RPMI7951 (cell line): ENCODE data around the gene KIAA2012. TPM values are rescaled to one million over a fixed set of nuclear protein-coding genes. Genes with fewer than 3 reads are reported as not detected.
A peak's percentile ranks its signal among the peaks of the same experiment; 100 is the strongest.

Experiments
- DNase-seq: peaks from one replicate; pipeline ENCODE4 v3.0.0-alpha.2; 2012; ENCODE audit warnings: low read depth
- total RNA-seq: library from RNA; depleted of rRNA; stranded (reverse); fragments of >200 nt; shearing (Covaris generic); gene quantifications from 2 replicates; pipeline ENCODE4 v1.2.3, GENCODE V29; 2014; rRNA removed

The KIAA2012 gene
- total RNA-seq = under 0.01 TPM in 1 of 2 replicates, not detected in the other

GRCh38 chr2:202072737-202073401, at the start of gene KIAA2012:
Gene KIAA2012 (plus strand): TSS chr2:202073255. CDS start chr2:202073628, 373 bp downstream.
- DNase-seq = peak; percentile 18

- no peak for DNase-seq
Observed at GRCh38 chr2:202023904-202024266, 49.2 kb upstream of the KIAA2012 start.

- no peak for DNase-seq
Observed at GRCh38 chr2:202024871-202025270, 48.2 kb upstream of the KIAA2012 start.

GRCh38 chr2:202025816-202026215, 47.2 kb upstream of the KIAA2012 start:
- no peak for DNase-seq

GRCh38 chr2:202026507-202026906, 46.5 kb upstream of the KIAA2012 start:
- DNase-seq = no peak

- DNase-seq = peak; percentile 65
Observed at GRCh38 chr2:202030691-202031090, 42.4 kb upstream of the KIAA2012 start.

- DNase-seq = no peak
Observed at GRCh38 chr2:202031246-202031951, 41.7 kb upstream of the KIAA2012 start.

- DNase-seq = peak; percentile 52
Observed at GRCh38 chr2:202032846-202033316, 40.2 kb upstream of the KIAA2012 start.

- DNase-seq = peak; percentile 93
Observed at GRCh38 chr2:202033317-202034248, 39.5 kb upstream of the KIAA2012 start, which contains the start of gene FZD7. Gene FZD7 (plus strand): TSS chr2:202033855. CDS start chr2:202034648, 793 bp downstream.

- peak; percentile 38 for DNase-seq
Observed at GRCh38 chr2:202034249-202035088, 38.6 kb upstream of the KIAA2012 start.

- DNase-seq = no peak
Observed at GRCh38 chr2:202035089-202035940, 37.7 kb upstream of the KIAA2012 start.

GRCh38 chr2:202035941-202036372, 37.1 kb upstream of the KIAA2012 start:
- DNase-seq = no peak

GRCh38 chr2:202036601-202037037, 36.4 kb upstream of the KIAA2012 start:
- DNase-seq = no peak

- DNase-seq = peak; percentile 47
Observed at GRCh38 chr2:202037086-202037485, 36.0 kb upstream of the KIAA2012 start.

GRCh38 chr2:202038471-202039277, 34.4 kb upstream of the KIAA2012 start:
- DNase-seq = peak; percentile 69

GRCh38 chr2:202039278-202040078, 33.6 kb upstream of the KIAA2012 start:
- DNase-seq = no peak

GRCh38 chr2:202040079-202040844, 32.8 kb upstream of the KIAA2012 start:
- DNase-seq = no peak
